Measurements from ENCODE around the gene MCTP1. TPM values are rescaled to one million over a fixed set of nuclear protein-coding genes. Genes with fewer than 3 reads are reported as not detected.

Gene MCTP1
- total RNA-seq, 2 donors from 2014 or later = 22.1 to 256 TPM

DNA sequence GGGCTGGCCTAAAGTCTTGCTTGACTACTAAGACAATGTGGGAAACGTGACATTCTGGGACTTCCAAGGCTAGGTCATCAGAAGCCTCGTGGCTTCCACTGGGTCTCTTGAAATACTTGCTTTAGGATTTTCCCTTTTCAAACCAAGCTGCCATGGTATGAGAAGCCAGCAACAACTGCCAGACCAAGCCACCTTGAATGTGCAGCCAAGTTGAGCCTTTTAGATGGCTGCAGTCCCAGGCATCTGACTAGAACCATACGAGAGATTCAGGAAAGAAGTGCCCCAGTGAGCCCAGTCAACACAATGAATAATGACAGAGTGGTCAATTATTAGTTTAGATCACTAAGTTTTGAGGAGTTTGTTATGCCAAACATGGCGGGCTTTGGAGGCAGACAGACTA lies 523.1 kb downstream of the MCTP1 start:
- ATAC-seq (ENCODE audit: insufficient number of reproducible peaks, low FRiP score, low read depth) (no peak), DNase-seq (ENCODE audit: low spot score) (no peak)
- Histone ChIP-seq H3K9me3 (no peaks in the 10 kb centered on the region), H3K4me1 (ENCODE audit: control insufficient read depth in 1 of 2, low read depth in 2 of 2) (no peaks in the 10 kb centered on the region), H3K27ac (no peak overlapping the region), H3K4me3 (no peak overlapping the region), H3K36me3 (no peaks in the 10 kb centered on the region), H3K27me3 (replicated peaks; ENCODE audit: insufficient read depth) (no peaks in the 10 kb centered on the region)
- TF ChIP-seq, protein P1, sequence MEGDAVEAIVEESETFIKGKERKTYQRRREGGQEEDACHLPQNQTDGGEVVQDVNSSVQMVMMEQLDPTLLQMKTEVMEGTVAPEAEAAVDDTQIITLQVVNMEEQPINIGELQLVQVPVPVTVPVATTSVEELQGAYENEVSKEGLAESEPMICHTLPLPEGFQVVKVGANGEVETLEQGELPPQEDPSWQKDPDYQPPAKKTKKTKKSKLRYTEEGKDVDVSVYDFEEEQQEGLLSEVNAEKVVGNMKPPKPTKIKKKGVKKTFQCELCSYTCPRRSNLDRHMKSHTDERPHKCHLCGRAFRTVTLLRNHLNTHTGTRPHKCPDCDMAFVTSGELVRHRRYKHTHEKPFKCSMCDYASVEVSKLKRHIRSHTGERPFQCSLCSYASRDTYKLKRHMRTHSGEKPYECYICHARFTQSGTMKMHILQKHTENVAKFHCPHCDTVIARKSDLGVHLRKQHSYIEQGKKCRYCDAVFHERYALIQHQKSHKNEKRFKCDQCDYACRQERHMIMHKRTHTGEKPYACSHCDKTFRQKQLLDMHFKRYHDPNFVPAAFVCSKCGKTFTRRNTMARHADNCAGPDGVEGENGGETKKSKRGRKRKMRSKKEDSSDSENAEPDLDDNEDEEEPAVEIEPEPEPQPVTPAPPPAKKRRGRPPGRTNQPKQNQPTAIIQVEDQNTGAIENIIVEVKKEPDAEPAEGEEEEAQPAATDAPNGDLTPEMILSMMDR (IDR thresholded peaks at IDR 0.05) = no peak

DNA sequence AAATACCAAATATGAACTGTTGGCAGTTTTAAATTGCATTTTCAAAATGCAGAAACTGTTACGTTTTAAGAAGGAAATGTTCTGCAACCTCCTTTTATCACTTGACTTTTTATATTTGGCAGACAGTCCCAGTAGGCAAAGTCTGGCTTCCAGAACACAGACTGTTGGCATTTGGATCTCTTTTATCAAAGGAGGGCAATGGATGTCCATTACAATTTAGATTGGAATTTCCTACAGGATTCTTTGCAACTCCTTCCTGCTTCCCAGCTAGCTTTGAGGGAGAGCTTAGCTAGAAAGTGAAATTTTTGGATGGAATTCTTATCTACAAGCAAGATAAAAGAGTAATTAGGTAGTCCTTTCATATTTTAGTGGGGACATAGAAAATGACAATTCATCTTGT lies 523.8 kb downstream of the MCTP1 start:
- ATAC-seq (ENCODE audit: insufficient number of reproducible peaks, low FRiP score, low read depth) (no peak), DNase-seq (ENCODE audit: low spot score) (no peak)
- H3K27me3 ChIP-seq (replicated peaks; ENCODE audit: insufficient read depth) = no peaks in the 10 kb centered on the region
- H3K4me1 ChIP-seq (ENCODE audit: control insufficient read depth in 1 of 2, low read depth in 2 of 2) = no peaks in the 10 kb centered on the region
- no peaks in the 10 kb centered on the region for H3K36me3 ChIP-seq
- no peak overlapping the region for H3K27ac ChIP-seq
- H3K9me3 ChIP-seq = no peaks in the 10 kb centered on the region
- TF ChIP-seq, protein P1 (IDR thresholded peaks at IDR 0.05) = no peak
- no peak overlapping the region for H3K4me3 ChIP-seq

DNA sequence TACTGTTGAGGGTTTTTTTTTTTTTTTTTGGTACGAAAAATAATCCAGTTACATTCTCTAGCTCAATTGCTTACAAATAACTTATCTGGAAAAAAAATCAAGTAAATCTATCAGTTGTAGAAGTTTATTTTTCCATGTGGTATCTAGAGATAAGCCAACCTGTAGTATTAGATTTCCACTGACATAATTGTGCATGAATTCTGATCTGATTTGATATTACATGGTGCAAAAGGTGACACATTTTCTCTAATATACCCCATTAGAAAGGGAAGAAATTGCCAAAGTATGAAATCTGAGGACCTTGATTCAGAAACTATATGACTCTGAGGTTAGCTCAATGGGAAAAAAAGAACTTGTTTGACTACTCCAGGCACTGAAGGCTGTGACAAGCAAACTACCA lies 524.9 kb downstream of the MCTP1 start:
- ATAC-seq (ENCODE audit: insufficient number of reproducible peaks, low FRiP score, low read depth) (no peak), DNase-seq (ENCODE audit: low spot score) (no peak)
- H3K27ac ChIP-seq = no peak overlapping the region
- no peaks in the 10 kb centered on the region for H3K36me3 ChIP-seq
- no peaks in the 10 kb centered on the region for H3K9me3 ChIP-seq
- TF ChIP-seq, protein P1 (IDR thresholded peaks at IDR 0.05) = no peak
- H3K4me3 ChIP-seq = no peak overlapping the region
- H3K27me3 ChIP-seq (replicated peaks; ENCODE audit: insufficient read depth) = no peaks in the 10 kb centered on the region
- no peaks in the 10 kb centered on the region for H3K4me1 ChIP-seq (ENCODE audit: control insufficient read depth in 1 of 2, low read depth in 2 of 2)

DNA sequence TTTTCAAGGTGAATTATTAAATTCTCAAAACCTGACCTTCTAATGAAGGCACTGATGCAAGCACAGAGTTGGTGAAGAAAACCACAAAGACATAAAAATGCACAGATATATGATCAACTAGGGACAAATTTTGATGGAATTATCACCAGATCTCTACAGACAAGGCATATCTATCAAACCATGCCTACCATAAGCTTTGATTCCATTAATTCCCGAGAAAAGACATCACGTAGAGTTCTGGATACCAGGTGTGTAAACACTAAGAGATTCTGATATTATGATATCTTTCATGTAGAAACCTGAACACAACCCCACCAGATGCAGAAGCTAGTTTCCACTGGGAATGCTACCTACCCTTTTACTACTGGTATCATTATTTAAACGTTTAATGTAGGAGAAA lies 525.9 kb downstream of the MCTP1 start:
- Histone ChIP-seq H3K4me3 (no peak overlapping the region), H3K4me1 (ENCODE audit: control insufficient read depth in 1 of 2, low read depth in 2 of 2) (no peaks in the 10 kb centered on the region), H3K27me3 (replicated peaks; ENCODE audit: insufficient read depth) (no peaks in the 10 kb centered on the region), H3K9me3 (no peaks in the 10 kb centered on the region), H3K36me3 (no peaks in the 10 kb centered on the region), H3K27ac (no peak overlapping the region)
- TF ChIP-seq, protein P1 (IDR thresholded peaks at IDR 0.05) = no peak
- no peak for ATAC-seq (ENCODE audit: insufficient number of reproducible peaks, low FRiP score, low read depth)
- DNase-seq (ENCODE audit: low spot score) = no peak

DNA sequence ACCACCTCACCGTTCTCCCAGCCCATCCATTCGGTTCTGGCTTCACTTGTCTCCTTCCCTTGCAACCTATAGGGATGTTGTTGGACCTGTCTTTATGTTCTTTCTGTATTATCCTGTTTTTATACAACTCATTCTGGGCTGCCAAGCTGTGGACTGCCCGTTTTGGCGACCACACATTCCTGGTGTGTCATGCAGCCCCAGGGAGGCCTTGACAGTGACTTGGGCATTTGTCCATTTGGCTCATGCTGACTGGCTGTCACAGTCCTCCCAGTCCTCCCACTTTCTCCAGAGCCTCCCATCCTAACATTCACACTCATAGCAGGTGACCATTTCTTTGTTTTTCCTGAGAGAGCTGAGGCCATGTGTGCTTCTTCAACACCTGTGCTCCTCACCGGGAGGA lies 530.1 kb downstream of the MCTP1 start:
- Histone ChIP-seq H3K9me3 (no peaks in the 10 kb centered on the region), H3K36me3 (no peaks in the 10 kb centered on the region), H3K4me3 (no peak overlapping the region), H3K27ac (no peak overlapping the region), H3K4me1 (ENCODE audit: control insufficient read depth in 1 of 2, low read depth in 2 of 2) (no peaks in the 10 kb centered on the region), H3K27me3 (replicated peaks; ENCODE audit: insufficient read depth) (no peaks in the 10 kb centered on the region)
- no peak for ATAC-seq (ENCODE audit: insufficient number of reproducible peaks, low FRiP score, low read depth)
- DNase-seq (ENCODE audit: low spot score) = no peak
- TF ChIP-seq, protein P1 (IDR thresholded peaks at IDR 0.05) = no peak
